SW480 (cell line): ENCODE data around the gene IQGAP3.

Experiments
- DNase-seq: peaks from one replicate; pipeline ENCODE4 v3.0.0-alpha.2; 2016; ENCODE audit warnings: low spot score

The IQGAP3 gene

DNA sequence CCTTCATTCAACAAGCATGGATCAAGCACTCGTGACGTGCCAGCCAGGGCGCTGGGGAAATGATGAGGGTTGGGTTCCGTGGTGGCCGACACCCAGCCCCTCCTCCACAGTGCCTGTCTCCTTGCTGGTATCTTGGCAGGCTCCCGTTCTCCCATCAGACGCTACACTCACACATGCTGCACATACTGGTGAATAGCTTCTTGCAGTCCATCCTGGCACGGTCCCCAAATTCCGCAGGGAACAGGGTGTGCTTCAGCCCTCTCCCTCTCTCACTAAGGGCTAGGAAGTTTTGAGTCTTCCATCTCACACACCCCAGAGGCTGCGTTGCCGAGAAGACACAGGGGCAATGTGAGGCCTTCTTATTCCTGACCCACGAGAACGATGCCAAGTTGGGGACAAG lies 61.7 kb downstream of the IQGAP3 start:
- no peak for DNase-seq

- no peak for DNase-seq
These were observed 62.8 kb downstream of the IQGAP3 start for GRCh38 chr1:156509424-156510034.

- DNase-seq: no peak
These were observed 63.5 kb downstream of the IQGAP3 start for GRCh38 chr1:156508955-156509234.

DNA sequence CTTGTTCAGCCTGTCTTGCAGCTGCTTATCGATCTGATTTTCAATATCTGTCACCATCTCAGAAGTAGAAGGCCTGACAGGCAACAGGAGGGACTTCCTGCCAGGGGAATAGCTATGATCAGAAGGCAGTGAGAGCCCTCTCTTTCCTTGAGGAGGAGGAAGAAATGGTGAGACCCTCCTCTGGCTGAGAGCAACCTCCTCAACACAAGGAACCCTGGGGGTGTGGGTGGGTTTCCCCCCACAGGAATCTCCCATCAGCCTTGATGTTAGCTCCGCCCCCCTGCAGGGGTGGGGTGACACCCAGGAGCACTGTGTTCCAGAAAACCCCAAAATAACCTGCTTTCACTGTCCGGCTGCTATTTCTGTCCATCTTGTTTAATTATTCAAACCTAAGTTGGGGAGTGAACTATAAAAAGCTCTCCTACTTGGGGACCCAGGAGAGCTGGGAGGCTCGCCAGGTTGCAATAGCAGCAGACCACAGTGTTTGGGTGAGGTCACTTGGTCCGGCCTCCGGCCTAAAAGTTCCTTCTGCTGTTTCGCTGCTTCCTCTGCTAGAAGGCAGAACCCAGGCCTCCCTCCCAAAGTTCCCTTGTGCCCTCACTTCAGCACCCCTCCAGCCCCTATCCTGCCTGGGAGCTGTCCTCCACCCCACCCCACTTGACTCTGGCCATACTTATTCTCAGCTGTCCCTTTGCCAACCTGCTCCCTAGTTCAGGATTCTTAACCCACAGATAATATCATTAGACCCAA lies 64.0 kb downstream of the IQGAP3 start:
- DNase-seq: no peak

DNA sequence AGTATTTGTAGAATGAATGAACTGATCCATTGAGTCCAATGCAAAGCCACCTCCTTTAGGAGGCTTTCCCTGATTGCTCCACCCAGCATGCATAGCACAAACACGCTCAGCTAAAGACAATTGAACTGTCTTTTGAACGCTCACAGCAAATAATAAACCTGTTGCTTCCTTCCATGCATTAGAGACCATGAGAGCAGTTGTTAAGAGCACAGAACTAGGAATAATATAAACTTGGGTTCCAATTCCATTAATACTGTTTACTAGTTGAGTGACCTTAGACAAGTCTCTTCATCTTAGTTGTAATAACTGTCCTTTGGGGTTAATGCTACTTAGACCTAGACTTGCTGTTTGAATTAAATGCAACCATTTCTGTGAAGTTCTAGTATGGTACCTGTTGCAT lies 65.9 kb downstream of the IQGAP3 start:
- DNase-seq: no peak

DNA sequence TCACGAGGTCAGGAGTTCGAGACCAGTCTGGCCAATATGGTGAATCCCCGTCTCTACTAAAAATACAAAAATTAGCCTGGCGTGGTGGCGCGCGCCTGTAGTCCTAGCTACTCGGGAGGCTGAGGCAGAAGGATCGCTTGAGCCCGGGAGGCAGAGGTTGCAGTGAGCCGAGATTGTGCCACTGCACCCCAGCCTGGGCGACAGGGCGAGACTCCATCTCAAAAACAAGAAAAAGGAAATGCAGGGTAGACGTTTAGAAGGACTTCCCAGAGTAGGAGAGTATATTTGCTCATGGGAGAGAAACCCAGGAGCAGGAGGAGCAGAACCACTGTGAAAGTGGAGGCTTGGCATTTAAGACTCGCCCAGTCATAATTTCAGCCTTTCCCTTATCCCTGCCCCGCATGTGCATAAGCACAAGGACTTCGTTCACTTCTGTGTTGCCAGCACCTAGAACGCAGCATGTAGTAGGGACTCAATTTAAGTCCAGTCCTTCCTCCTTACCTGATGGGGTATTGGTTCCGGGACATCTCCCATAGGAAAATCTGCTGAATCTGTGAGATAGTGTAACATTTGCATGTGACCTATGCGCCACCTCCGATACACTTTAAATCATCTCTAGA lies 66.6 kb downstream of the IQGAP3 start:
- DNase-seq: no peak

DNA sequence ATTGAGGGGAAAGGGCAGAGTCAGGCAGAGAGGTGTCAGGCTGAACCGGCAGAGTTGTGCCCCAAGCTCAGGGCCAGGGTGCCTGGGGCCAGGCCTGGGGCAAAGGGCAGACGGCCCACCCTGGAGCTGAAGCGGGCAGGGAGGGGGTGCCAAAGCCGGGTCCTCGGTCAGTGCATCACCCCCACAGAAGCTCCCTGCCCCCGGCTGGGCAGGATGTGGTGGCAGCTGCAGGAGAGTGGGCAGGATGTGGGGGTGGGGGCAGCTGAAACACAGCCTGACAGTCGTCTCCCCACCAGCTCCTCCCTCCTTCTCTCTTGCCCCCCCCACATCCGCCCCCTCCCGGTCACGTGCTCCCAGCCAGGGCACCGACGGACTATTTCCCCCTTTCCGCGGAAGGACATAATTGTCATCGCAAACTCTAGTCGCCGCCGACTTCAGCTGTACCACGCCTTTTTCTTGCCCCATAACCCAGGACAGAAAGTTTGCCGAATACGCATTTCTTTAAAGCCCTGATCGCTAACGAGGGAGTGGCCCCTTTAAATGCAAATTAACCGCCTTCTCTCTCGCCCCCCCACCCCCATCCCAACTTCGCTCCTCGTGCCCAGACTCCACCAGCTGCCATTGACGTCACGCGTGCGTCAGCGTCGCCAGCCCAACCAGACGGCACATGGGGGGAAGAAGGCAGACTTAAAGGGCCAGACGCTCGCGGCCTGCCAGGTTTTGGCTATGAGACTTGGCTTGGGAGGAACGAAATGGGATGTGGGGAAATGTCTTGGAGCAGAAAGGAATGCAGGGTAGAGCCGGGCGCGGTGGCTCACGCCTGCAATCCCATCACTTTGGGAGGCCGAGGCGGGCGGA lies 67.3 kb downstream of the IQGAP3 start:
- peak; percentile 96 for DNase-seq

DNA sequence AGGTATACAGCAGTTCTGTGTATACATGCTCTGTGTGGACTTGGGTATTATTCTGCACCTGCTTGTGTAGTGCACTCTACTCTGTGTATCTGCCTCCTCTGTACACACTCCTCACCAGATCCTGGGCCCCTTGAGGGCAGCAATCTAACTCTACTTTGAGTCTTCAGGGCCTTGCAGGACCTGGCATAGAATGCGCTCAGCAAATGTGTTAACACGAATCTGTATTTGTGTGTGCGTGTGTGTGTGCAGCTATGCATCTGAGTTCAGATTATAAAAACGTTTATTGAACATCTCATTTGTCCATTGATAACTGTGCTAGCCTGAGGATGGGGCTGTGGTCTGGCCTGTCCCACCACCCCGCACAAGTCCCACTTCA lies 67.9 kb downstream of the IQGAP3 start:
- DNase-seq: no peak

- DNase-seq: no peak
These were observed 68.5 kb downstream of the IQGAP3 start for GRCh38 chr1:156503698-156504437.

DNA sequence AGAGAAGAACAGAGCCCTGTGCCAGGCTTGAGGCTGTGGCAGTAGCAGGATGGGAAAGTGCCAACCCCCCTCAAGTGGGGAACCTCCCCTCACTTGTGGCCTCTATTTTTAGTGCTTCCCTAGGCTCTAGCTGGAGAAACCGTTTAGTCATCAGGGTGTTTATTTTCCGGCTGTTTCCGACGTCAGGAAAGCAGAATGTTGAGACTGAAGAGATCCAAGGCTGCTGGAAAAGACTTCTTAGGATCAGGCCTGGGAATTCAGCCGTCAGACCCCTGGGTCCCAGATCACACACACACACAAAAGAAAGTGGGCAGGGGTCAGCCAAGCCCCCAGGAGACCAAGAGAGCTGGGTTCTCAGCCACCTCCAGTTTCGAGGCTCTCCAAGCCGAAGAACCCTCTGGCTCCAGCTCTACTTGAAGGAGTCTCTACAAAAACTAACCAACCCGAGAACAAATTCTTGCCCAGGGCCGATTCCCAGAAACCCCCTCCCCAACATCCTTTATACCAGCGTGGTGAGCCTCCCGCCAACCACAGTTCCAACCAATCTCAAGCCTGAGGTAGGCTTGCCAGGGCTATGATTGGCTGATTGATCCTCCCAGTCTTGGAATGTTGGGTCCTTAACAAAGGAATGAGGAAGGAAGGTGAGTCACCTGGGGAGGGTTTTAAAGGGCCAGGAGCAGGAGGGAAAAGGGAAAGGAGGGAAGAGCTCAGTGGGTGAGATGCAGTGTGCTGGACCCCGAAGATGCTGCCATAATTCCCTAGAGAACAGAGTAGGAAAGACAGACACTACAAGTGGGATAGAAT lies 69.3 kb downstream of the IQGAP3 start:
- peak; percentile 78 for DNase-seq

DNA sequence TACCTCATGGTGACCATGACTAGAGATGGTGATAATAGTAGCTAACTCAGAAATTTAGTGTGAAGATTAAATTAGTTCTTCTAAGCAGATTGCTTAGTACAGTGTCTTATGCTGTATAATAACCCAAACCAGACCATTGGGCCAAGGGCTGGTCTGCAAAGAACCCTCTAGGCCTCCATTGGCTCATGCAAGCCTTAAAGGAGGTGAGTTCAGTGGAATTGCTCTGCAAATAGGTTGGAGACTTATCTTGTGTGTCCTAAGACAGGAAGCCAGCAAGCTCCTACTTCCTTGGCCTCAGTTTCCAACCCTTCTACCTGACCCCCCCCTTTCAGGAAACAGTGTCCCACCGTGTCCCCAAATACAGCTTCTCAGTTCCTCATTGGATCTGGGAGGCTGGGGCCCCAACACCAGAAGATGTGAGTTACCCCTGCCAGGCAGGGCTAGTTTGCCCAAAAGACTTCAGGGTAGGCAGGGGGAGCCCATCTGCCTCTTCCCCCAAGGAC lies 69.9 kb downstream of the IQGAP3 start:
- no peak for DNase-seq

- peak; percentile 93 for DNase-seq
These were observed 71.4 kb downstream of the IQGAP3 start for GRCh38 chr1:156500793-156501506.

DNA sequence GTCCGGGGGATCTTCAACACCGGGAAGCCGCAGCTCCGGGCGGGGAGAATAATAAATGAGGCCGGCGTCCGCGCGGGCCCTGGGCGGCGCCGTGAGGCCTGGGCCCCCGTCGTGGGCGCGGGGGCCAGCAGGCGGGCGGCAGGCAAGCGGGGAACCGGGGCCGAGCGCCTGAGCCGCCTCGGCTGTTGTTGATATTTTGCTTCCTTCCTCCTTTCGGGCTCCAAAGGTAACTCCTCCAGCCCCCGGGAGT lies 71.9 kb downstream of the IQGAP3 start, which contains the start of gene MEF2D:
Gene MEF2D (minus strand): TSS at position 233 of the 250 bp plus-strand sequence. CDS start 17,483 bp downstream, outside the sequence.
- no peak for DNase-seq

DNA sequence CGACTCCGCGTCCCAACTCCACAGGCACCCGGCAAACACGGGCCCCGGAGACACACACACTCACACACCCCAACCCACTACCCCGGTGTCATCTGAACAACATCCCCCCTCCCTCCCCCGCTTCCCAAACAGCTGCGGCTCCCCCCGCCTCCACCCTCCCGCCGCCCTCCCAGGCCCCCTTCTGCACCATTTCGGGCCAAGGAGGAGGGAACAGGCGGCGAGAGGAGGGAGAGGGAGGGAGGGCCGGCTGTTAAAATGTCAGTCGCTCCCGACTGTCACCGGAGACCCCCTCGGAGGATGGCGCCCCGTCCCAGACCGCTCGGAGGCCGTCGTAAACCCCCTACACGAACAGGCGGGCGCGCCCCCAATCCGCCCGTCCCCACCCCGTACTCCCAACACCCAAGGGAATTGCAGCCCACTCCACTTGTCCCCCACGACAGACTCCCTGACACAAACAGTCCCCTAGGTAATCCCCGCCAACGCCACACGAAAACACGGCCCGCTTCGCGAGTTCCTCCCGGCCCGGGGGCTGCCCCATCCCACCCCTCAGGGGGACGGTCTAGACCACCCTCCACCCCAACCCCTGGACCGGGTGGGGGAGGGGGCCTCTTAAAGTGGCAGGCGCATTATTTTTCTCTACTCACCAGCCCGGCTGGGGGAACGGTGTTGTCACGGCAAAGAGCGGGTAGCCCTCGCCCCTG lies 72.4 kb downstream of the IQGAP3 start:
- DNase-seq: no peak

DNA sequence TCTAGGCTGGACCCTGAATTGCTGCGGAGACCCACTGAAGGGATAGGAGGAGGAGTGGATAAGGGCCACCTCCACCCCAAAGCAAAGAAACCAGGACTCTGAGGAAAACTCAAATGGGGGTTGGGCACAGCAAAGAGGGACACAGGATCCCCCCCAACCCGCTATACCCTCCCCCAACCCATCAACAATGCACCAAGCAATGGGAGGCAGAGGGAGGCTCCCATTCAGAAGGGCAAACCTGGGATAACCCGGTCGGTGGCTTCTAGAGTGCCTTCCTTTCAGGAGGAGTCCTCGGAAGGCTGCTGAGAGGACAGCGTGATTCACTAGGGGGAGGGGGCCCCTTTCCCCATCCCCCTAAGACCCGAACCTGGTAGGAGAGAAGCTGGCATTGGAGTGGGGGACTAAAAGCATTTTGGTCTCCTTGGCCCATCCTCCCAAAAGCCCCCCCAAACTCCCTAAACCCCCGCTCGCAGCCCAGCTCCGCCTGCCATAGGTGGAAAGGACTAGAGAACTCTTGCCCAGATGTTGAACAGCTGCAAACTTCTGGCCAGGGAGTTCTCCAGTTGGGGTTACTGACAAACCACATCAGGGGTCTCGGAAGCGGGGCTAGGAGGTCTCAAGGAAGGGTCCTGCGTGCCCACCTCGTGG lies 73.0 kb downstream of the IQGAP3 start:
- no peak for DNase-seq

GRCh38 chr1:156498432-156499193 lies 73.8 kb downstream of the IQGAP3 start:
- peak; percentile 36 for DNase-seq

DNA sequence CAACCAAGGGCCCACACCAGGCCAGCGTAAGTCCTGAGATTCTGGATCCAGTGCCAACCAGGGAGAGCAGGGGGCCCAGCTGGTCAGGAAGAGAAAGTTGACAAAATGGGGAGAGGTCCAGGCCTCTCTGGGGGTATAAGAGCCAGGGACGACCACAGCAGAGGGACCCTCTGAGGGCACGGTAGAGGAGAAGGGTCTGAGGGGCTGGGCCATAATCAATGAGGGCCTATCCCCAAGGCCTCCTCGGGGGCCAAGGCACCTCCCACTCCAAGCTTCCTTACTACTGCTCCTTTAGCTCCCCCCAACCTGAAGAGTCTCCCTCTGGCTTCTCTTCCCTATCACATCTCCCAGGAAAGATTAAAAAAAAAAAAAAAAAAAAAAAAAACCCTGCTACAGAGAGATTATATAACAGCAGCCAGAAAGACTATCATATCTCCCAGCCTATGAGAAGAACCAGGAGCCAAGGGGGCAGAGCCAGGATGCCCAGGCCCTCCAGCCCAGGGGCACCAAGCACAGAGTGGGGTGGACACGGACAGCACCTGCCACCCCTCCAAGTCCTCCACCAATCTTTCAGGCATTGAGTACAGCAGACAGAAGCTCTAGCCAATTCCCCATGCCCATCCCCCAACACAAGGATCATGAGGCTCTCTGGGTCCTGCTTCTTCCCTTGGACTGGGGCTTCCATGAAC lies 74.5 kb downstream of the IQGAP3 start:
- DNase-seq: no peak
